MM.1S (cell line): ENCODE results near the gene HEPACAM2.

ENCODE experiments used
- CTCF ChIP-seq: fragments of 300-600 bp; sonication (generic); IDR thresholded peaks from 2 replicates; pipeline ENCODE4 v1.5.1; 2016; ENCODE audit warnings: antibody characterized with exemption, low read length, mixed read lengths
- EZH2 ChIP-seq: fragments of 300-600 bp; sonication (generic); optimal IDR thresholded peaks from 2 replicates; pipeline ENCODE3; 2017; ENCODE audit warnings: low read depth, mild to moderate bottlenecking, antibody characterized with exemption, low read length, mixed read lengths
- EZH2phosphoT487 ChIP-seq: fragments of 300-600 bp; sonication (generic); IDR thresholded peaks from 2 replicates; pipeline ENCODE4 v1.6.1; 2018; ENCODE audit warnings: antibody characterized with exemption, low read length

GRCh38 chr7:93164766-93165165 is 61.5 kb downstream of the HEPACAM2 start:
- TF ChIP-seq CTCF (no peak), EZH2 (no peak), EZH2phosphoT487 (no peak)
